GM20000 (cell line): Measurements from ENCODE around the gene KLK6.
"Not testable (repeated sequence)": the region's sequence is repeated elsewhere in the genome, so short reads cannot be mapped to it uniquely, and the experiment has no call there.

Experiments
- DNase-seq: peaks from one replicate; pipeline ENCODE4 v3.0.0; 2012; ENCODE audit warnings: low spot score
- TF ChIP-seq, protein P1 (sequence below): IDR thresholded peaks from 2 replicates; pipeline ENCODE4 v1.5.1; 2012; ENCODE audit warnings: mild to moderate bottlenecking, control low read depth; ENCODE audit errors: extremely low read depth, missing control alignments

The KLK6 gene

DNA sequence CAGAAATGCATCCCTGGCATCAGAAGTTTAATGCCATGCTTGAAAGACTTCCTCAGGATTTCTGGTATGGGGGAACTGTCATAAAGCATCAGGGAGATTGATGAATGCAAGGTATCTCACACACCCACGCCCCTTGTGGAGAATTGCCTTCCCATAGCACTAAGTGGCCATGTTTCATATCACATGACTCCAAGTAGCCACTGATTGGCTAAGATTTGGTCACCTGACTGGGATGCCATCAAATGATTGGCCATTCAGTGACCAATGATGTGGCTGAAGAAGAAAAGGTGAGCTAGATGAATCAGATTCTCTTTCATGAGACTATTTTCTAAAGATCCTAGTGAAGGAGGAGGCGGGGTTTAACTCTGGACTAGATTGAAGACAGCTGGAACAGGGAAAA is 24.7 kb upstream of the KLK6 start:
- DNase-seq = no peak
- TF ChIP-seq, protein P1, sequence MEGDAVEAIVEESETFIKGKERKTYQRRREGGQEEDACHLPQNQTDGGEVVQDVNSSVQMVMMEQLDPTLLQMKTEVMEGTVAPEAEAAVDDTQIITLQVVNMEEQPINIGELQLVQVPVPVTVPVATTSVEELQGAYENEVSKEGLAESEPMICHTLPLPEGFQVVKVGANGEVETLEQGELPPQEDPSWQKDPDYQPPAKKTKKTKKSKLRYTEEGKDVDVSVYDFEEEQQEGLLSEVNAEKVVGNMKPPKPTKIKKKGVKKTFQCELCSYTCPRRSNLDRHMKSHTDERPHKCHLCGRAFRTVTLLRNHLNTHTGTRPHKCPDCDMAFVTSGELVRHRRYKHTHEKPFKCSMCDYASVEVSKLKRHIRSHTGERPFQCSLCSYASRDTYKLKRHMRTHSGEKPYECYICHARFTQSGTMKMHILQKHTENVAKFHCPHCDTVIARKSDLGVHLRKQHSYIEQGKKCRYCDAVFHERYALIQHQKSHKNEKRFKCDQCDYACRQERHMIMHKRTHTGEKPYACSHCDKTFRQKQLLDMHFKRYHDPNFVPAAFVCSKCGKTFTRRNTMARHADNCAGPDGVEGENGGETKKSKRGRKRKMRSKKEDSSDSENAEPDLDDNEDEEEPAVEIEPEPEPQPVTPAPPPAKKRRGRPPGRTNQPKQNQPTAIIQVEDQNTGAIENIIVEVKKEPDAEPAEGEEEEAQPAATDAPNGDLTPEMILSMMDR = no peak

DNA sequence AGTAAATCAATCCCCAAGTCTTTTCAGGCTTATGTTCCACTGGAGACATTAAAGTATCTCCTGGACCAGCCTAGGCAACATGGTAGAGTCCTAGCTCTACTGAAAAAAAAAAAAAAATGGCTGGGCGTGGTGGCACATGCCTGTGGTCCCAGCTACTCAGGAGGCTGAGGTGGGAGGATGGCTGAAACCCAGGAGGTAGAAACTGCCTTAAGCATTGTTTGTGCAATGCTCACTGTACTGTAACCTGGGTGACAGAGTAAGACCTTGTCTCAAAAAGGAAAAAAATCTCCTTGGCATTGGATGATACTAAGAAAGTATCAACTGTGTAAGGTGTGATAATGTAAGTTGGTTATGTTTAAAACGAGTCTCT is 23.3 kb upstream of the KLK6 start:
- no peak for DNase-seq
- TF ChIP-seq, protein P1 = no peak

DNA sequence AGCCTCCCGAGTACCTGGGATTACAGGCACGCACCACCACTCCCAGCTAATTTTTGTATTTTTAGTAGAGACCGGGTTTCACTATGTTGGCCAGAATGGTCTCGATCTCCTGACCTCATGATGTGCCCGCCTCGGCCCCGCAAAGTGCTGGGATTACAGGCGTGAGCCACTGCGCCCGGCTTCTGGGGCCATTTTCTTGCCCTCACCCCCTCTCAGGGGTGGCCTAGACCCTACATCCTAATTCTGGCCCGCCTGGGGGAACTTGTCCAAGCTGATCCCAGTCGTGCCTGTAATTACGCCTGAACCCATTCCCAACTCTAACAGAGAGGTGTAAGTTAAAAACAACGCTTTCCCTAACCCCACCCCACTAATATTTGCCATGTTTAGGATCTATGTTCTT is 15.0 kb upstream of the KLK6 start:
- DNase-seq = not testable (repeated sequence)

DNA sequence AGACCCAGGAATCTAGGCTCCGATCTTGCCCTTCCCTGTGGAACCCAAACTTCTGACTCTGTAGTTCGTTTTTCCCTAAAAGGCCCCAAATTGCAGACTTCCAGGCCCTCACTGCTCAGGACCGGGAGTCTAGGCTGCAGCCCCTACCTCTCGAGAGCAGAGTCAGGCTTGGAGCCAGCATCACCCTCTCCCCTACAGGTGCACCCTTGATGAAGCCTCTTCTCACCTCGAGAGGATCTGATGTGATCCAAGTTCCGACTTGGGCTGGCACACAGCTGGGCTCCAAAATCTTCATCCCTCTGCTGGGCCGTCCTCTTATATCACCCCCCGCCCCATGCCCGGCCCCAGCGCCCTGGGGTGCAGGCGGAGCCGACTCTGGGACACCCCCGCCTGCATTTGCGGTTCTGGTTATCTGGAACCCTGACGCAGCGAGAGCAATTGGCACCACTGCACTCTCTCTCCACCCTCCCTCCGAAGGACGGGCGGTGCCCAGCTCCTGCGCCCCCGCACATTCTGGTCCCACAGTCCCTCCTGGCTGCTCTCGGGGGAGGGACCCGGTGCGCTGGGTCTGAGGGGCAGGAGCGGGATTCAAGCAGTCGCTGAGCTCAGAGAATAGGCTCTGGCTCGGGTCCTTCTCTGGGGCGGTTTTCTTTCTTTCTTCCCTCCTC is 14.4 kb upstream of the KLK6 start, which contains the start of gene KLK7:
KLK7 (minus strand) TSS at position 293 of the 668 bp plus-strand sequence. CDS start 1,518 bp downstream, outside the sequence.
- TF ChIP-seq, protein P1 = no peak
- DNase-seq = no peak

DNA sequence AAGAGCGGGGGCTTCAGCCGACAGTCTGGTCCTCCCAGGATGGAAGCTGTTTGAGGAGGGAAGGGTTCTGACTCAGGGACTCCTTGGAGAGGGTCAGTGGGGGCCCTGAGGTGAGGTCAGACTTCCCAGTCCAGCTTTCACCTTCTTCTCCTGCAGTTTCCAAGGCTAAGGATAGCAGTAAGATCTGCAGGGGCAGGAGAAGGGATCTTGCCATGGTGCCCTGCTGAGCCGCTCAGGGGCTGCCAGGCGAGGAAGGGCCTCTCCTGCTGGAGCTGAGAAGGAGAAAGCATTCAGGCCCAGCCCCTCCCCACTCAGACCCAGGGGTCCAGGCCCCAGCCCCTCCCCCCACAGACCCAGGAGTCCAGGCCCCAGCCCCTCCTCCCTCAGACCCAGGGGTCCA is 12.8 kb upstream of the KLK6 start:
- no peak for DNase-seq
- TF ChIP-seq, protein P1 = no peak

DNA sequence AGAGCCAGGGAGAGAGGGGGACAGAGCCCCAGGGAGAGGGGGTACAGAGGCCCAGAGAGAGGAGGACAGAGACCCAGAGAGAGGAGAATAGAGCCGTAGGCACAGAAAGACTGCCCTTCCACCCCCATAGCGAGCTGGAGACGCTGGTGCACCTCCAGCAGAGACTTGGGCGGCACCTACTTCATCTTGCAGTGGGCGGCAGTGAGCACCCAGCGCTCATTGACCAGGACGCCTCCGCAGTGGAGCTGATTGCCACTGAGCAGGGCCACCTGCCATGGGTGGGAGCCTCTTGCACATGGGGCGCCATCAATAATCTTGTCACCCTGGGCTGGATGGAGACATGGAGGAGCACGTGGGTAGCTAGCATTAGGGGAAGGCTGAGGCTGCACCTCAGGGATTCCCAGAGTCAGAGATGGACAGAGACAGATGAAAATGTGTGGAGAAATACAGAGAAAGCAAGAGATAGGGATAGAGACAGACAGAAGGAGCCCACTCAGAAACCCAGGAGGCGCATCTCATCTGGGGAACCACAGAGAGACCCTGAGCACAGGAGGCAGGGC is 12.3 kb upstream of the KLK6 start:
- TF ChIP-seq, protein P1 = no peak

DNA sequence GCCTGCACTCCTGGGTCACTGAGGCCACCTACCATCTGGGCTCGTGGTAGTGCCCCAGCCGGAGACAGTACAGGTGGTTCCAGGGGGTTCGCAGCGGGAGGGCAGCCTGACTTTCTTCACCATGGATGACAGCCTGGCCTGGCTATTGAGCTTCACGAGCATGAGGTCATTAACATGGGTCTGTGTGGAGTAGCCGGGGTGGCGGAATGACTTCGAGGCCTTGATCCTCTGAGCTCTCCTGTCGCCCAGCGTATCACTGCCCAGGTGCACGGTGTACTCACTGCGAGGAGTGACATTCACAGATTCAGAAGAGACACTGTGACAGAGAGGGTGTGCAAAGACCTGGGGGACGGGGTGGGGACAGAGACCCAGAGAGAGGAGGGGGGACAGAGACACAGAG is 10.8 kb upstream of the KLK6 start:
- no peak for DNase-seq
- TF ChIP-seq, protein P1 = no peak

More for the DNA sequence above, 12.3 kb upstream of the KLK6 start:
- no peak for DNase-seq

DNA sequence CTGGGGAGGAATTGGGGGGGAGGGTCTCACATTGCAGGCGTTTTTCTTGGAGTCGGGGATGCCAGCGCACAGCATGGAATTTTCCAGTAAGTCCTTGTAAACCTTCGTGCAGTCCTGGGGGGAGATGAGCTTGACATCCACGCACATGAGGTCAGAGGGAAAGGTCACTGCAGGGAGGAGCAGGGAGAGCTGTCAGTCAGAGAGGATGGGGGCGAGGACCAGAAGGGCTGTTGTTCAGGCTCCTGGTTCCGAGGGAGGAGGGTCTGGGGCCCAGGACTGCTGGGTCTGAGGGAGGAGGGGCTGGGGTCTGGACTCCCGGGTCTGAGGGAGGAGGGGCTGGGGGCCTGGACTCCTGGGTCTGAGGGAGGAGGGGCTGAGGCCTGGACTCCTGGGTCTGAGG is 10.4 kb upstream of the KLK6 start:
- TF ChIP-seq, protein P1 = no peak
- DNase-seq = no peak
